ENCODE measurements around the gene CPSF4.

CPSF4 gene

GRCh38 chr7:99440195-99440594 lies 1.5 kb downstream of the CPSF4 start:
- peak overlapping the region in 1 of 2 donors; percentile 89 for H3K27ac ChIP-seq

GRCh38 chr7:99446096-99446495 lies 7.4 kb downstream of the CPSF4 start:
- H3K27me3 ChIP-seq = no peaks in the 10 kb centered on the region
- intact Hi-C loops (cut with DNase I; ENCODE audit: low total_unique reads) = no loop called here
- no peaks in the 10 kb centered on the region for H3K9me3 ChIP-seq
- H3K4me1 ChIP-seq = peaks cover 0 to 16% (median 9%) of the 10 kb centered on the region in 4 donors
- DNase-seq = no peak
- no peak for TF ChIP-seq CTCF (IDR thresholded peaks at IDR 0.05)
- no peak overlapping the region for H3K4me3 ChIP-seq
- H3K27ac ChIP-seq = no peak overlapping the region
- peaks cover 41 to 78% (median 59%) of the 10 kb centered on the region in 3 donors for H3K36me3 ChIP-seq

More at GRCh38 chr7:99440195-99440594, 1.5 kb downstream of the CPSF4 start:
- H3K4me3 ChIP-seq = peak overlapping the region; percentile 86 to 99
- H3K36me3 ChIP-seq = peaks cover 5 to 29% (median 11%) of the 10 kb centered on the region in 3 donors
- no peaks in the 10 kb centered on the region for H3K27me3 ChIP-seq
- H3K4me1 ChIP-seq = peaks cover 0 to 44% (median 35%) of the 10 kb centered on the region in 4 donors
- TF ChIP-seq CTCF (IDR thresholded peaks at IDR 0.05) = no peak
- H3K9me3 ChIP-seq = no peaks in the 10 kb centered on the region
- DNase-seq = no peak
- intact Hi-C loops (cut with DNase I; ENCODE audit: low total_unique reads) = no loop called here

GRCh38 chr7:99447943-99448342 lies 9.2 kb downstream of the CPSF4 start:
- intact Hi-C loops (cut with DNase I; ENCODE audit: low total_unique reads) = no loop called here
- Histone ChIP-seq H3K36me3 (peaks cover 50 to 94% (median 76%) of the 10 kb centered on the region in 3 donors), H3K27me3 (no peaks in the 10 kb centered on the region), H3K4me3 (no peak overlapping the region), H3K27ac (no peak overlapping the region), H3K9me3 (no peaks in the 10 kb centered on the region), H3K4me1 (no peaks in the 10 kb centered on the region)
- DNase-seq = no peak
- TF ChIP-seq CTCF (IDR thresholded peaks at IDR 0.05) = no peak

GRCh38 chr7:99448855-99449254 lies 10.1 kb downstream of the CPSF4 start:
- peaks cover 50 to 94% (median 85%) of the 10 kb centered on the region in 3 donors for H3K36me3 ChIP-seq
- H3K4me3 ChIP-seq = no peak overlapping the region
- H3K4me1 ChIP-seq = no peaks in the 10 kb centered on the region
- TF ChIP-seq CTCF (IDR thresholded peaks at IDR 0.05) = no peak
- no peaks in the 10 kb centered on the region for H3K9me3 ChIP-seq
- H3K27me3 ChIP-seq = no peaks in the 10 kb centered on the region
- no peak for DNase-seq
- H3K27ac ChIP-seq = no peak overlapping the region
- intact Hi-C loops (cut with DNase I; ENCODE audit: low total_unique reads) = no loop called here

- no peak for DNase-seq
- Histone ChIP-seq H3K4me3 (no peak overlapping the region), H3K36me3 (peaks cover 50 to 94% (median 89%) of the 10 kb centered on the region in 3 donors), H3K9me3 (no peaks in the 10 kb centered on the region), H3K4me1 (no peaks in the 10 kb centered on the region), H3K27me3 (no peaks in the 10 kb centered on the region), H3K27ac (no peak overlapping the region)
- TF ChIP-seq CTCF (IDR thresholded peaks at IDR 0.05) = no peak
- intact Hi-C loops (cut with DNase I; ENCODE audit: low total_unique reads) = no loop called here
Observed at GRCh38 chr7:99449326-99449725, 10.6 kb downstream of the CPSF4 start.

- TF ChIP-seq CTCF (IDR thresholded peaks at IDR 0.05) = no peak
- Histone ChIP-seq H3K4me1 (no peaks in the 10 kb centered on the region), H3K27me3 (no peaks in the 10 kb centered on the region), H3K9me3 (no peaks in the 10 kb centered on the region), H3K4me3 (no peak overlapping the region), H3K27ac (no peak overlapping the region), H3K36me3 (peaks cover 48 to 98% (median 95%) of the 10 kb centered on the region in 3 donors)
- DNase-seq = no peak
- intact Hi-C loops (cut with DNase I; ENCODE audit: low total_unique reads) = no loop called here
Observed at GRCh38 chr7:99451936-99452335, 13.2 kb downstream of the CPSF4 start.

Data from tibial artery (tissue), 4 donors.